SU-DHL-6 (cell line): ENCODE measurements around the gene CAPG.

Source experiments
- H2AFZ ChIP-seq: fragments of 200-600 bp; sonication (generic); 2 replicates; pipeline ENCODE4 v1.6.1; 2014; ENCODE audit warnings: low read depth, mild to moderate bottlenecking, moderate library complexity, mixed read lengths, antibody characterized with exemption, low read length; ENCODE audit not compliant: severe bottlenecking
- H3F3A ChIP-seq: fragments of 200-600 bp; shearing (Covaris generic); 2 replicates; pipeline ENCODE4 v1.6.0; 2016; ENCODE audit warnings: antibody characterized with exemption, mild to moderate bottlenecking; ENCODE audit not compliant: insufficient read depth
- H3K27ac ChIP-seq: fragments of 200-600 bp; sonication (generic); 2 replicates; pipeline ENCODE4 v1.5.1; 2016; ENCODE audit warnings: low read depth, mild to moderate bottlenecking, low read length, moderate library complexity, mixed read lengths
- H3K27me3 ChIP-seq: fragments of 200-600 bp; sonication (generic), shearing (Covaris generic); 2 replicates; pipeline ENCODE4 v1.6.0; 2014; ENCODE audit warnings: mild to moderate bottlenecking, low read length
- H3K36me3 ChIP-seq: fragments of 200-600 bp; sonication (generic); 2 replicates; pipeline ENCODE4 v1.6.1; 2014; ENCODE audit warnings: mild to moderate bottlenecking, low read length, mixed read lengths
- H3K4me2 ChIP-seq: fragments of 300-600, 200-600 bp; shearing (Covaris generic), sonication (generic); 2 replicates; pipeline ENCODE4 v1.6.0; 2014; ENCODE audit warnings: low read length, low read depth, mild to moderate bottlenecking; ENCODE audit not compliant: poor library complexity, severe bottlenecking
- H3K4me3 ChIP-seq: fragments of 200-600 bp; sonication (generic); 2 replicates; pipeline ENCODE4 v1.5.1; 2014; ENCODE audit warnings: antibody characterized with exemption, low read length, mild to moderate bottlenecking, mixed read lengths; ENCODE audit not compliant: insufficient read depth, poor library complexity, severe bottlenecking
- H3K79me2 ChIP-seq: fragments of 200-600 bp; sonication (generic); 2 replicates; pipeline ENCODE4 v1.6.1; 2014; ENCODE audit warnings: mild to moderate bottlenecking, low read length, moderate library complexity; ENCODE audit not compliant: insufficient read depth
- H3K9ac ChIP-seq: fragments of 200-600 bp; sonication (generic); 2 replicates; pipeline ENCODE4 v1.7.0; 2014; ENCODE audit warnings: mild to moderate bottlenecking, low read length
- H3K9me2 ChIP-seq: fragments of 200-600 bp; sonication (generic); replicated peaks from 2 replicates; pipeline ENCODE4 v1.6.1; 2014; ENCODE audit warnings: low read length; ENCODE audit not compliant: insufficient read depth
- H3K9me3 ChIP-seq: fragments of 200-600 bp; sonication (generic); 2 replicates; pipeline ENCODE4 v1.6.1; 2014; ENCODE audit warnings: low read length, mixed read lengths; ENCODE audit not compliant: insufficient read depth
- H4K20me1 ChIP-seq: fragments of 200-600 bp; sonication (generic); 2 replicates; pipeline ENCODE4 v1.6.1; 2014; ENCODE audit warnings: low read depth, mild to moderate bottlenecking, antibody characterized with exemption, low read length, moderate library complexity, mixed read lengths
- EZH2phosphoT487 ChIP-seq: fragments of 200-600 bp; sonication (generic), shearing (Covaris generic); conservative IDR thresholded peaks from 2 replicates; pipeline ENCODE4 v1.6.1; 2018; ENCODE audit warnings: mild to moderate bottlenecking, antibody characterized with exemption, low read length, moderate library complexity, mixed read lengths
- TF ChIP-seq, protein P1 (sequence below): fragments of 200-600 bp; sonication (generic); IDR thresholded peaks from one replicate; pipeline ENCODE4 v1.5.1; 2017; ENCODE audit warnings: antibody characterized with exemption, mild to moderate bottlenecking, low read length, moderate library complexity; ENCODE audit not compliant: insufficient read depth, poor library complexity, severe bottlenecking

The CAPG gene

DNA sequence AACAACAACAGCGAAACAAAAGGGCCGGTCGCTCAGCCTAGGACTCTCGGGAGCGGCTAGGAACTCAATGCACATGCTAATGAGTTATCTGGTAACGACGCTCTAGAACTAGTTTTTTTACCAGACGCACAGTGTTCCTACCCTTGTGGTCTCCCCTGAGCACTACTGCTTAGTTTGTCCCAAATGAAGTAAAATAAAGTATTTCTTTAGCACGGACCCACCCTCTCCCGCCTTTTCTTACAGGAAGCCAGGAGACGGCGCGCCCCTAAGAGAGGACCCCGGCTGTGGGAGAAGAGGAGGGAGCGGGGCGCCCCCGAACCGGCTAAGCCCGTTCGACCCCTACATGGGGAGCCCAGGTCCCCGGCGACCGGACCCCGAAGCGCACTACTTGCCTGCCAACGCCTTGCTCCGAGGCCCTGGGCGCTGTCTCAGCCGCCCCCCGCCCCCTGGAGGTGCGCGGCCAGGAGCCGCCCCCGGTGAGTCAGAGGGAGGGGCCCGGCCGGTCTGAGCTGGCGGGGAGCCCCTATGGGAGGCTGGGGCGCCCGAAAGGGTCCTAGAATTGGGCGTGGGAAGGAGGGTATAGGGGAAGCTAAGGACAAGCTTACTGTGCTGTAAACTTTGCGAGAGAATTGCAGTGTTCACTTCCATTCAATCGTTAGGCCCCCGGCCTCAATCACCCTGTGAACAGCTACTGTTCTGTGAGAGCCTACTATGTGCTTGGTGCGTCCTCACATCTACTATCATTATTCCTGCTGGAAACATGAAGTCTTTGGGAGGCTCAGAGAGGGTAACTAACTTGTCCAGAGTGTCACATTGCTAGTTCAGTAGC is 3.6 kb upstream of the CAPG start:
- Histone ChIP-seq H3K27ac (no peak overlapping the region), H3K4me2 (no peak overlapping the region), H3K36me3 (no peaks in the 10 kb centered on the region), H3K79me2 (no peaks in the 10 kb centered on the region), H3K27me3 (no peaks in the 10 kb centered on the region), H3F3A (no peaks in the 10 kb centered on the region), H3K9me2 (no peaks in the 10 kb centered on the region), H3K4me3 (no peak overlapping the region), H4K20me1 (no peaks in the 10 kb centered on the region), H2AFZ (no peak overlapping the region), H3K9me3 (no peaks in the 10 kb centered on the region), H3K9ac (no peak overlapping the region)
- no peak for TF ChIP-seq EZH2phosphoT487
- TF ChIP-seq, protein P1, sequence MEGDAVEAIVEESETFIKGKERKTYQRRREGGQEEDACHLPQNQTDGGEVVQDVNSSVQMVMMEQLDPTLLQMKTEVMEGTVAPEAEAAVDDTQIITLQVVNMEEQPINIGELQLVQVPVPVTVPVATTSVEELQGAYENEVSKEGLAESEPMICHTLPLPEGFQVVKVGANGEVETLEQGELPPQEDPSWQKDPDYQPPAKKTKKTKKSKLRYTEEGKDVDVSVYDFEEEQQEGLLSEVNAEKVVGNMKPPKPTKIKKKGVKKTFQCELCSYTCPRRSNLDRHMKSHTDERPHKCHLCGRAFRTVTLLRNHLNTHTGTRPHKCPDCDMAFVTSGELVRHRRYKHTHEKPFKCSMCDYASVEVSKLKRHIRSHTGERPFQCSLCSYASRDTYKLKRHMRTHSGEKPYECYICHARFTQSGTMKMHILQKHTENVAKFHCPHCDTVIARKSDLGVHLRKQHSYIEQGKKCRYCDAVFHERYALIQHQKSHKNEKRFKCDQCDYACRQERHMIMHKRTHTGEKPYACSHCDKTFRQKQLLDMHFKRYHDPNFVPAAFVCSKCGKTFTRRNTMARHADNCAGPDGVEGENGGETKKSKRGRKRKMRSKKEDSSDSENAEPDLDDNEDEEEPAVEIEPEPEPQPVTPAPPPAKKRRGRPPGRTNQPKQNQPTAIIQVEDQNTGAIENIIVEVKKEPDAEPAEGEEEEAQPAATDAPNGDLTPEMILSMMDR: no peak

DNA sequence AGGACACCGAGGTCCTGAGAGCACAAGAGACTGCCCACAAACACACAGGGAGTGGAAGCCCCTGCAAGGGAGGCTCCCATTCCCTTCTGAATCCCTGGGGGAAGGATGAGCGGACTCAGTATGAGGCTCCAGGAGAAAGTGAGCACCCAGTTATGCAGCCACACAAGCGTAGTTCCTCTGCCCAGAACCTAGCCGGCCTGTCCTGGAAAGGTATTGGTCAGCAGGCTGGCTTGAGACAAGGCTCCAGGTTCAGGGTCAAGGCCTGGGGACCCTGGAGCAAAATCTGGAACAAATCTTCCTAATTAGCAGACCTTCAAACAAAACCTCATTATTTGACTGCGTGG is 1.2 kb upstream of the CAPG start:
- H3K27ac ChIP-seq: no peak overlapping the region
- no peak overlapping the region for H3K4me2 ChIP-seq
- TF ChIP-seq, protein P1: no peak
- TF ChIP-seq EZH2phosphoT487: no peak
- H3K9me3 ChIP-seq: no peaks in the 10 kb centered on the region
- no peaks in the 10 kb centered on the region for H3K36me3 ChIP-seq
- H3K9me2 ChIP-seq: no peaks in the 10 kb centered on the region
- H3F3A ChIP-seq: no peaks in the 10 kb centered on the region
- H3K79me2 ChIP-seq: no peaks in the 10 kb centered on the region
- no peak overlapping the region for H3K9ac ChIP-seq
- no peak overlapping the region for H2AFZ ChIP-seq
- no peaks in the 10 kb centered on the region for H4K20me1 ChIP-seq
- no peak overlapping the region for H3K4me3 ChIP-seq
- no peaks in the 10 kb centered on the region for H3K27me3 ChIP-seq

DNA sequence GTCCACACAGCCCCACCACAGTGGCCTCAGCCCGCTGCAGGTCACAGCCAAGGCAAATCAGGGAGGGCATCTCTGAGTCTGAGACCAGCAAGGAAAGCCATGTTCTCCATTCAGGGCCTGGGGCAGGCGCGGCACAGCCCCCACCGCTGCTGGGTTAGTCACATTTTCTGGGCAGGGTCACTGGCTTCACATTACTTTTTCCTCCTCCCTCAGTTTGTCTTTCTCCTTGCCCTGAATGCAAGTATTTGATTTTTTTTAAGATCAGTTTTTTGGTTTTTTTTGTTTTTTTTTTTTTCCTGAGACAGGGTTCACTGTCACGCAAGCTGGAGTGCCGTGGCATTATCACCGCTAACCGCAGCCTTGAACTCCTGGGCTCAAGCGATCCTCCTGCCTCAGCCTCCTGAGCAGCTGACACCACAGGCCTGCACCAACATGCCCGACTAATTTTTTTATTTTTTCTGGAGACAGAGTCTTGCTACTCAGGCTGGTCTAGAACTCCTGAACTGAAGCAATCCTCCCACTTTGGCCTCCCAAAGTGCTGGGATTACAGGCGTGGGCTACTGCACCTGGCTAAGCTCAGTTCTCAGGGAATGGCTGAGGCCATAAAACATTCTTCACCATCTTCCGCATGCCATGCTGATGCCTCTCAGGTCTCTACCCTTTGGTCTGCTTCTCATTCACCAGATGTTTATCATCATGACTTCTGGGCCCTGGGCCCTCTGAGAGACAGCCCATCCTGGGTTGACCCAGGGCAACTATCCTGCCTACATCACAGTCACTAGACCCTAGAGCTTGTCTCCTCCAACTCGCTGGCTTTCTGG is 628 bp upstream of the CAPG start:
- H3K4me3 ChIP-seq: no peak overlapping the region
- no peak overlapping the region for H3K27ac ChIP-seq
- no peaks in the 10 kb centered on the region for H3K79me2 ChIP-seq
- no peaks in the 10 kb centered on the region for H3F3A ChIP-seq
- TF ChIP-seq, protein P1: no peak
- no peak for TF ChIP-seq EZH2phosphoT487
- H3K9me2 ChIP-seq: no peaks in the 10 kb centered on the region
- no peaks in the 10 kb centered on the region for H3K27me3 ChIP-seq
- H3K36me3 ChIP-seq: no peaks in the 10 kb centered on the region
- H2AFZ ChIP-seq: no peak overlapping the region
- H3K4me2 ChIP-seq: no peak overlapping the region
- H3K9me3 ChIP-seq: no peaks in the 10 kb centered on the region
- H3K9ac ChIP-seq: no peak overlapping the region
- no peaks in the 10 kb centered on the region for H4K20me1 ChIP-seq
